HepG2 (cell line): ENCODE measurements around the gene CDH2. TPM values are rescaled to one million over a fixed set of nuclear protein-coding genes. Genes with fewer than 3 reads are reported as not detected.

Experiments used
- EEA1 ChIP-seq: sonication (generic); formaldehyde crosslinking; IDR thresholded peaks from 2 replicates; pipeline ENCODE4 v1.5.1; 2020; ENCODE audit warnings: mild to moderate bottlenecking, missing genetic modification reagents, borderline replicate concordance
- FOXC1 ChIP-seq: sonication (generic); formaldehyde crosslinking; IDR thresholded peaks from 2 replicates; pipeline ENCODE4 v1.8.0; 2022; ENCODE audit warnings: mild to moderate bottlenecking, missing genetic modification reagents, borderline replicate concordance
- MYNN ChIP-seq: sonication (generic); formaldehyde crosslinking; IDR thresholded peaks from 2 replicates; pipeline ENCODE4 v1.4.0; 2020; ENCODE audit warnings: mild to moderate bottlenecking, low read depth, missing genetic modification reagents
- RELA ChIP-seq: sonication (generic); formaldehyde crosslinking; IDR thresholded peaks from 2 replicates; pipeline ENCODE4 v1.4.0; 2020; ENCODE audit warnings: missing genetic modification reagents
- ZMAT3 ChIP-seq: sonication (generic); formaldehyde crosslinking; conservative IDR thresholded peaks from 2 replicates; pipeline ENCODE4 v1.7.0; 2021; ENCODE audit warnings: missing genetic modification reagents
- ZNF274 ChIP-seq: sonication (generic); formaldehyde crosslinking; IDR thresholded peaks from 2 replicates; pipeline ENCODE4 v1.5.1; 2020; ENCODE audit warnings: mild to moderate bottlenecking, missing genetic modification reagents
- ZNF574 ChIP-seq: sonication (generic); formaldehyde crosslinking; IDR thresholded peaks from 2 replicates; pipeline ENCODE4 v1.4.0; 2020; ENCODE audit warnings: missing genetic modification reagents
- ZNF687 ChIP-seq: sonication (generic); formaldehyde crosslinking; IDR thresholded peaks from 2 replicates; pipeline ENCODE4 v1.5.1; 2020; ENCODE audit warnings: mild to moderate bottlenecking, missing genetic modification reagents, moderate library complexity
- polyA plus RNA-seq, 8 experiments: library from polyadenylated mRNA; depleted of rRNA in 3 of 8; stranded (reverse) in 7 of 8; unstranded in 1 of 8; fragments of >200 nt; fragmentation: Illumina TruSeq in 4 of 8; extraction: Trizol in 4 of 8; gene quantifications; 2 replicates each; pipeline versions ENCODE4 v1.2.1 to v1.2.3, GENCODE V29; 2011 to 2016; ENCODE audit warnings: low read depth in 4 of 8, missing spikeins in 1 of 8, mixed read lengths in 1 of 8; ENCODE audit not compliant: insufficient read depth in 1 of 8
- total RNA-seq, 5 experiments: library from RNA; depleted of rRNA; stranded (reverse); fragments of >200 nt; fragmentation: Illumina TruSeq; extraction: Trizol; gene quantifications; 2 replicates each; pipeline ENCODE4 v1.2.3, GENCODE V29; 2016; ENCODE audit warnings: low read depth in 1 of 5

CDH2 gene
- total and polyA plus RNA-seq, 2 of the 13 experiments (the other 11 are each of a cell fraction or from before 2014, with no cell fraction given): 18.6 to 36.1 TPM

DNA sequence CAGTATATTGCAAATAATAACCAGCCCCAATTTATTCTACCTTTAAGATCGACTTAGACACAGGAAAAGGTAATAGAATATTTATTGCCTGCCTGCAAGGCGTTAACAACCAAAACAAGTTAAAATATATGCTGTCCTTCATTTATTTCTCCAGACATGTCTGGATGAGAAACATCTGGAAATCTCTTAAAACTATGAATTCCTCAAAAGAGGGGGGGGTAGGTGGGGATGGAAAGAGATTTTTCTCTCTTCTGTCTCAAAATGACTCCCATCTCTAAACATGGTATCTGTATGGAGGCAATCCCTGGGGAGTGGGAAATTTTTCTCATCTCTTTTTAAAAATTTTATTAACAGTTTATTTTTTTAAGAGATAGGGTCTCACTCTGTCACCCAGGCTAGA is 113.0 kb downstream of the CDH2 start (continued):
- no peak for TF ChIP-seq ZNF574
- TF ChIP-seq ZMAT3 (CRISPR knock-in tag): no peak
- TF ChIP-seq ZNF274 (CRISPR knock-in tag): no peak
- TF ChIP-seq EEA1: no peak
- no peak for TF ChIP-seq ZNF687 (CRISPR knock-in tag)
- no peak for TF ChIP-seq RELA
- TF ChIP-seq MYNN (CRISPR knock-in tag): no peak
- TF ChIP-seq FOXC1 (CRISPR knock-in tag): no peak
